ENCODE measurements around the gene SNX25. TPM values are rescaled to one million over a fixed set of nuclear protein-coding genes. Genes with fewer than 3 reads are reported as not detected.

Gene SNX25
- total RNA-seq, 3 donors from 2014 or later (not counting 1 experiment from before 2014, with no cell fraction given) = 15.5 to 18.0 (median 16.6) TPM

- H3K27ac Mint-ChIP-seq = no peak overlapping the region
- TF ChIP-seq CTCF (IDR thresholded peaks at IDR 0.05) = no peak
- 95% methylated on average over 3 of the region's 4 CpGs for WGBS (ENCODE audit: insufficient coverage)
- Histone ChIP-seq H3K4me3 (ENCODE audit: low read length) (no peak overlapping the region), H3K9me3 (ENCODE audit: control insufficient read depth, insufficient read depth, low read length) (no peaks in the 10 kb centered on the region), H3K27ac (ENCODE audit: low read length) (no peak overlapping the region), H3K27me3 (ENCODE audit: control insufficient read depth, insufficient read depth, low read length) (no peaks in the 10 kb centered on the region), H3K36me3 (ENCODE audit: control insufficient read depth, insufficient read depth, low read length) (peaks cover 17% of the 10 kb centered on the region), H3K4me1 (ENCODE audit: control insufficient read depth, insufficient read depth, low read length) (no peaks in the 10 kb centered on the region)
- no peak for DNase-seq
- no peaks in the 10 kb centered on the region for H3K27me3 Mint-ChIP-seq (ENCODE audit: low read depth in 2 of 2)
- ATAC-seq = no peak
- intact Hi-C loops (cut with micrococcal nuclease) = no loop called here
- no peak overlapping the region for H3K4me3 Mint-ChIP-seq
- no peaks in the 10 kb centered on the region for H3K9me3 Mint-ChIP-seq
- peaks cover 0 to 5% of the 10 kb centered on the region in 2 donors for H3K4me1 Mint-ChIP-seq
- H3K36me3 Mint-ChIP-seq = no peaks in the 10 kb centered on the region
Observed at GRCh38 chr4:185269286-185269685, 59.9 kb downstream of the SNX25 start.

- DNase-seq (no peak), ATAC-seq (no peak)
- H3K4me1 Mint-ChIP-seq = peaks cover 0 to 5% of the 10 kb centered on the region in 2 donors
- TF ChIP-seq CTCF (IDR thresholded peaks at IDR 0.05) = no peak
- no peaks in the 10 kb centered on the region for H3K9me3 ChIP-seq (ENCODE audit: control insufficient read depth, insufficient read depth, low read length)
- intact Hi-C loops (cut with micrococcal nuclease) = no loop called here
- no peak overlapping the region for H3K4me3 Mint-ChIP-seq
- H3K4me1 ChIP-seq (ENCODE audit: control insufficient read depth, insufficient read depth, low read length) = no peaks in the 10 kb centered on the region
- peaks cover 13% of the 10 kb centered on the region for H3K36me3 ChIP-seq (ENCODE audit: control insufficient read depth, insufficient read depth, low read length)
- WGBS (ENCODE audit: insufficient coverage) = 92% methylated on average over 5 of the region's 5 CpGs
- H3K27me3 Mint-ChIP-seq (ENCODE audit: low read depth in 2 of 2) = no peaks in the 10 kb centered on the region
- H3K4me3 ChIP-seq (ENCODE audit: low read length) = no peak overlapping the region
- no peak overlapping the region for H3K27ac Mint-ChIP-seq
- no peaks in the 10 kb centered on the region for H3K36me3 Mint-ChIP-seq
- H3K9me3 Mint-ChIP-seq = no peaks in the 10 kb centered on the region
- H3K27ac ChIP-seq (ENCODE audit: low read length) = no peak overlapping the region
- H3K27me3 ChIP-seq (ENCODE audit: control insufficient read depth, insufficient read depth, low read length) = no peaks in the 10 kb centered on the region
Observed at GRCh38 chr4:185270037-185270436, 60.6 kb downstream of the SNX25 start.

GRCh38 chr4:185270885-185271284 lies 61.5 kb downstream of the SNX25 start:
- H3K27ac Mint-ChIP-seq = no peak overlapping the region
- H3K4me3 ChIP-seq (ENCODE audit: low read length) = no peak overlapping the region
- peaks cover 0 to 2% of the 10 kb centered on the region in 2 donors for H3K4me1 Mint-ChIP-seq
- TF ChIP-seq CTCF (IDR thresholded peaks at IDR 0.05) = no peak
- no peaks in the 10 kb centered on the region for H3K4me1 ChIP-seq (ENCODE audit: control insufficient read depth, insufficient read depth, low read length)
- intact Hi-C loops (cut with micrococcal nuclease) = no loop called here
- H3K36me3 Mint-ChIP-seq = no peaks in the 10 kb centered on the region
- H3K9me3 ChIP-seq (ENCODE audit: control insufficient read depth, insufficient read depth, low read length) = no peaks in the 10 kb centered on the region
- H3K27me3 ChIP-seq (ENCODE audit: control insufficient read depth, insufficient read depth, low read length) = no peaks in the 10 kb centered on the region
- H3K4me3 Mint-ChIP-seq = no peak overlapping the region
- no peak for ATAC-seq
- no peak overlapping the region for H3K27ac ChIP-seq (ENCODE audit: low read length)
- no peaks in the 10 kb centered on the region for H3K27me3 Mint-ChIP-seq (ENCODE audit: low read depth in 2 of 2)
- no peak for DNase-seq
- H3K9me3 Mint-ChIP-seq = no peaks in the 10 kb centered on the region
- WGBS (ENCODE audit: insufficient coverage) = 97% methylated on average over 6 of the region's 6 CpGs
- H3K36me3 ChIP-seq (ENCODE audit: control insufficient read depth, insufficient read depth, low read length) = peaks cover 11% of the 10 kb centered on the region

GRCh38 chr4:185272245-185272644 lies 62.8 kb downstream of the SNX25 start:
- H3K9me3 ChIP-seq (ENCODE audit: control insufficient read depth, insufficient read depth, low read length) = no peaks in the 10 kb centered on the region
- no peak overlapping the region for H3K4me3 ChIP-seq (ENCODE audit: low read length)
- WGBS (ENCODE audit: insufficient coverage) = 100% methylated on average over 6 of the region's 6 CpGs
- no peak overlapping the region for H3K27ac ChIP-seq (ENCODE audit: low read length)
- H3K36me3 ChIP-seq (ENCODE audit: control insufficient read depth, insufficient read depth, low read length) = peaks cover 8% of the 10 kb centered on the region
- Mint-ChIP-seq H3K4me3 (no peak overlapping the region), H3K27ac (no peak overlapping the region), H3K9me3 (no peaks in the 10 kb centered on the region), H3K4me1 (peaks cover 3 to 7% of the 10 kb centered on the region in 2 donors), H3K36me3 (no peaks in the 10 kb centered on the region), H3K27me3 (ENCODE audit: low read depth in 2 of 2) (no peaks in the 10 kb centered on the region)
- intact Hi-C loops (cut with micrococcal nuclease) = no loop called here
- no peaks in the 10 kb centered on the region for H3K27me3 ChIP-seq (ENCODE audit: control insufficient read depth, insufficient read depth, low read length)
- ATAC-seq (no peak), DNase-seq (no peak)
- no peak for TF ChIP-seq CTCF (IDR thresholded peaks at IDR 0.05)
- no peaks in the 10 kb centered on the region for H3K4me1 ChIP-seq (ENCODE audit: control insufficient read depth, insufficient read depth, low read length)

All from natural killer cell (primary cell).